PC-9 (cell line): ENCODE results near the gene B3GNT7. TPM values are rescaled to one million over a fixed set of nuclear protein-coding genes. Genes with fewer than 3 reads are reported as not detected.

Source experiments
- BruUV-seq: library from RNA; stranded (reverse); fragments of 400-500 nt; replicated peaks from 2 replicates; lab custom pipeline; 2021; lab: Mats Ljungman, UMichigan
- CTCF ChIA-PET: fragments of 300-600 bp; sonication (Branson Sonifier 250); formaldehyde crosslinking; loops from one replicate; lab custom pipeline; 2022; ENCODE audit warnings: antibody characterized with exemption; lab: Charles Lee
- POLR2A ChIA-PET: fragments of 300-600 bp; sonication (Branson Sonifier 250); formaldehyde crosslinking; loops from one replicate; lab custom pipeline; 2022; ENCODE audit warnings: antibody characterized with exemption; ENCODE audit not compliant: unreplicated experiment; lab: Charles Lee
- DNase-seq, 2 experiments: peaks; one replicate each; pipeline versions ENCODE4 v3.0.0 to v3.0.0-alpha.2; 2015 to 2022; ENCODE audit warnings: mixed read lengths in 1 of 2
- H2AFZ ChIP-seq: fragments of 200-600 bp; sonication (generic); 2 replicates; pipeline ENCODE4 v1.8.1; 2017; ENCODE audit warnings: antibody characterized with exemption
- H3F3A ChIP-seq: fragments of 200-600 bp; sonication (generic); 2 replicates; pipeline ENCODE4 v1.8.1; 2017; ENCODE audit warnings: antibody characterized with exemption, mild to moderate bottlenecking, low read depth; ENCODE audit not compliant: insufficient read depth
- H3K27ac ChIP-seq: fragments of 200-600 bp; sonication (generic); 2 replicates; pipeline ENCODE4 v1.6.1; 2016; ENCODE audit warnings: mixed run types
- H3K27me3 ChIP-seq: fragments of 200-600 bp; sonication (generic); 2 replicates; pipeline ENCODE4 v1.6.1; 2016; ENCODE audit warnings: low read depth, mixed run types; ENCODE audit not compliant: insufficient read depth
- H3K36me3 ChIP-seq: fragments of 200-600 bp; sonication (generic); 2 replicates; pipeline ENCODE4 v1.6.1; 2016; ENCODE audit warnings: low read depth, mixed run types
- H3K4me1 ChIP-seq: fragments of 200-600 bp; sonication (generic); replicated peaks from 2 replicates; pipeline ENCODE4 v1.6.1; 2016; ENCODE audit warnings: mixed run types; ENCODE audit not compliant: insufficient read depth
- H3K4me2 ChIP-seq: fragments of 200-600 bp; sonication (generic); 2 replicates; pipeline ENCODE4 v1.6.1; 2017; ENCODE audit warnings: mixed run types
- H3K4me3 ChIP-seq: fragments of 200-600 bp; sonication (generic); 2 replicates; pipeline ENCODE4 v1.6.1; 2016; ENCODE audit warnings: mixed run types
- H3K79me2 ChIP-seq: fragments of 200-600 bp; sonication (generic); 2 replicates; pipeline ENCODE4 v1.6.1; 2017; ENCODE audit warnings: low read depth, mixed run types
- H3K9me2 ChIP-seq: fragments of 200-600 bp; sonication (generic); 2 replicates; pipeline ENCODE4 v1.8.1; 2017; ENCODE audit warnings: mild to moderate bottlenecking; ENCODE audit not compliant: insufficient read depth
- H3K9me3 ChIP-seq: fragments of 200-600 bp; sonication (generic); 2 replicates; pipeline ENCODE4 v1.8.1; 2016; ENCODE audit warnings: low read depth; ENCODE audit not compliant: insufficient read depth
- H4K20me1 ChIP-seq: fragments of 200-600 bp; sonication (generic); 2 replicates; pipeline ENCODE4 v1.8.1; 2017; ENCODE audit not compliant: insufficient read depth
- CTCF ChIP-seq: fragments of 200-600 bp; sonication (generic); conservative IDR thresholded peaks from 2 replicates; pipeline ENCODE4 v1.6.1; 2017; ENCODE audit warnings: mixed run types, antibody characterized with exemption, mild to moderate bottlenecking, moderate library complexity
- EZH2 ChIP-seq: fragments of 200-600 bp; sonication (generic); IDR thresholded peaks from 2 replicates; pipeline ENCODE4 v1.8.0; 2017; ENCODE audit warnings: antibody characterized with exemption, low read depth
- intact Hi-C: fragments of 100-400 bp; cut with micrococcal nuclease; formaldehyde crosslinking; loops from one replicate; pipeline ENCODE4 v1.10.0; 2022; ENCODE audit not compliant: unreplicated experiment
- total RNA-seq: library from RNA; stranded (reverse); gene quantifications from 2 replicates; pipeline ENCODE4 v1.2.3, GENCODE V29; 2021

The B3GNT7 gene
- total RNA-seq, 1 experiment from 2014 or later = 14.0 TPM

- Histone ChIP-seq H3K36me3 (no peaks in the 10 kb centered on the region), H3K27ac (no peak overlapping the region), H3K9me2 (no peaks in the 10 kb centered on the region), H3K27me3 (no peaks in the 10 kb centered on the region), H3K79me2 (no peaks in the 10 kb centered on the region), H3F3A (peaks cover 10% of the 10 kb centered on the region; the same call in 1 of the 2 replicates), H3K4me3 (no peak overlapping the region), H3K9me3 (no peaks in the 10 kb centered on the region), H3K4me2 (no peak overlapping the region), H4K20me1 (no peaks in the 10 kb centered on the region), H3K4me1 (peaks cover 24% of the 10 kb centered on the region), H2AFZ (no peak overlapping the region)
- DNase-seq = no peak
- TF ChIP-seq CTCF (no peak), EZH2 (no peak)
- intact Hi-C loops = no loop called here
- BruUV-seq = no TSS peak
- ChIA-PET POLR2A (no interaction called here), CTCF (interaction anchor here (0.6 kb wide), 2 partner anchors 17 to 29 kb away, joined by 3 read pairs; no protein-coding TSS in a partner anchor)
Observed at GRCh38 chr2:231359441-231359840, 36.1 kb upstream of the B3GNT7 start.

GRCh38 chr2:231359948-231360347, 35.6 kb upstream of the B3GNT7 start:
- H3K4me2 ChIP-seq = no peak overlapping the region
- H3K79me2 ChIP-seq = no peaks in the 10 kb centered on the region
- ChIA-PET CTCF (interaction anchor here (0.6 kb wide), 2 partner anchors 18 to 29 kb away, joined by 3 read pairs; no protein-coding TSS in a partner anchor), POLR2A (no interaction called here)
- no peak overlapping the region for H3K4me3 ChIP-seq
- H3F3A ChIP-seq = peaks cover 16% of the 10 kb centered on the region
- no peaks in the 10 kb centered on the region for H3K27me3 ChIP-seq
- no peak for DNase-seq
- H3K27ac ChIP-seq = no peak overlapping the region
- H4K20me1 ChIP-seq = no peaks in the 10 kb centered on the region
- intact Hi-C loops = no loop called here
- H2AFZ ChIP-seq = no peak overlapping the region
- no peaks in the 10 kb centered on the region for H3K9me2 ChIP-seq
- no peaks in the 10 kb centered on the region for H3K36me3 ChIP-seq
- no TSS peak for BruUV-seq
- no peaks in the 10 kb centered on the region for H3K9me3 ChIP-seq
- H3K4me1 ChIP-seq = peaks cover 29% of the 10 kb centered on the region
- TF ChIP-seq EZH2 = no peak
- no peak for TF ChIP-seq CTCF

- H3K9me2 ChIP-seq = no peaks in the 10 kb centered on the region
- H3K79me2 ChIP-seq = no peaks in the 10 kb centered on the region
- H4K20me1 ChIP-seq = no peaks in the 10 kb centered on the region
- H3F3A ChIP-seq = peaks cover 18% of the 10 kb centered on the region
- no TSS peak for BruUV-seq
- no peak overlapping the region for H3K4me2 ChIP-seq
- ChIA-PET CTCF (no interaction called here), POLR2A (no interaction called here)
- H3K27me3 ChIP-seq = no peaks in the 10 kb centered on the region
- H3K4me1 ChIP-seq = peaks cover 31% of the 10 kb centered on the region
- H3K27ac ChIP-seq = no peak overlapping the region
- DNase-seq = no peak
- H3K4me3 ChIP-seq = no peak overlapping the region
- TF ChIP-seq CTCF = no peak
- no peak for TF ChIP-seq EZH2
- no peaks in the 10 kb centered on the region for H3K36me3 ChIP-seq
- no peak overlapping the region for H2AFZ ChIP-seq
- no peaks in the 10 kb centered on the region for H3K9me3 ChIP-seq
- intact Hi-C loops = no loop called here
Observed at GRCh38 chr2:231360401-231360800, 35.1 kb upstream of the B3GNT7 start.
